GM12865 (cell line): ENCODE data around the gene CNTNAP2.

Experiments
- DNase-seq: peaks from one replicate; pipeline ENCODE4 v3.0.0; 2010; ENCODE audit warnings: low read depth
- H3K4me3 ChIP-seq: 2 replicates; pipeline ENCODE4 v1.5.1; 2011; ENCODE audit warnings: mild to moderate bottlenecking, low read depth, low read length, control low read depth
- TF ChIP-seq, protein P1 (sequence below): IDR thresholded peaks from 2 replicates; pipeline ENCODE4 v1.5.1; 2011; ENCODE audit warnings: low read length, control low read depth, low read depth, inconsistent platforms; ENCODE audit not compliant: insufficient read depth; ENCODE audit errors: missing control alignments

Gene CNTNAP2

DNA sequence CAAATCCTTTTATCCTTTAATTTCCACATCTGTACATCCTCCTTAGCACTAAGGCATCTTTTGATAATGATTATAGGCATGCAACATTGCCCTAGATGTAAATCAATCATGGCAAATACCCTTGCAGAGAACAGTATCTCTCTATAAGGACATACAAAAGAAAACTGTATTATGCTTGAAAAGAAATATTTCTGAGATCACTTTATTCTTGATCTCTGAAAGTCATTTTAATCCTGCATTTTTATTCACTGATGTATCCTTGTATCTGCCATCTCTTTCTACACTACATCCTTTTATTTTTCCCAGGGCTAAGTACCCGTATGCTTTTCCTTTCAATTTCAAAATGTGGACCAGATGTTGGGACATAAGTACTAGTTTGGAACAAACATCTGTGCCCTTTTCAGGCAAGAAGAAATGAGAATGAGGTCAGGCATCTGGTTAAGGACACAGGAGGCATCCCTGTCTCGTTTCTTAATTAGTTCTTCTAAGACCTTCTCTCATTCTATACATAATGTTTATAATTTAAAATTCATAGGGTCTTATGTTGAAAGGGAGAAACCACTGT lies 338.6 kb downstream of the CNTNAP2 start:
- H3K4me3 ChIP-seq, result no peak overlapping the region
- no peak for DNase-seq
- TF ChIP-seq, protein P1, sequence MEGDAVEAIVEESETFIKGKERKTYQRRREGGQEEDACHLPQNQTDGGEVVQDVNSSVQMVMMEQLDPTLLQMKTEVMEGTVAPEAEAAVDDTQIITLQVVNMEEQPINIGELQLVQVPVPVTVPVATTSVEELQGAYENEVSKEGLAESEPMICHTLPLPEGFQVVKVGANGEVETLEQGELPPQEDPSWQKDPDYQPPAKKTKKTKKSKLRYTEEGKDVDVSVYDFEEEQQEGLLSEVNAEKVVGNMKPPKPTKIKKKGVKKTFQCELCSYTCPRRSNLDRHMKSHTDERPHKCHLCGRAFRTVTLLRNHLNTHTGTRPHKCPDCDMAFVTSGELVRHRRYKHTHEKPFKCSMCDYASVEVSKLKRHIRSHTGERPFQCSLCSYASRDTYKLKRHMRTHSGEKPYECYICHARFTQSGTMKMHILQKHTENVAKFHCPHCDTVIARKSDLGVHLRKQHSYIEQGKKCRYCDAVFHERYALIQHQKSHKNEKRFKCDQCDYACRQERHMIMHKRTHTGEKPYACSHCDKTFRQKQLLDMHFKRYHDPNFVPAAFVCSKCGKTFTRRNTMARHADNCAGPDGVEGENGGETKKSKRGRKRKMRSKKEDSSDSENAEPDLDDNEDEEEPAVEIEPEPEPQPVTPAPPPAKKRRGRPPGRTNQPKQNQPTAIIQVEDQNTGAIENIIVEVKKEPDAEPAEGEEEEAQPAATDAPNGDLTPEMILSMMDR, result no peak

DNA sequence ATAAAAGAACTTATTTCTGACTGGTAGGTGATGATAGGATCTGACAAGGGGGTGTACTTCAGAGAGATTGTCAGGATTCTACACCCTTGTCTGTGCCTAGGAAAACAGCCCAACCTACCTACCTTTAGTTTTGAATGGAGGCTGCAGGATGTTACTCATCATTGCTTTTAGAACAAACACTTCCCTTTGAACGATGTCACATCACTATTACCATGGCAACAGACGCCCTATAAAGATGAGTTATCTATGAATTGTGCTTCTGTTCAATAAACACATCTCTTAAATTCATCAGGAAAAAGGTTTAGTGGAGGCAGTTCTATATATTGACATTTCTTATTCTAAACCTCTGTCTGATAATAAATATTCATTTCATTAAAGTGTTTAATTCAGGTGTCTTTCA lies 362.4 kb downstream of the CNTNAP2 start:
- TF ChIP-seq, protein P1, result no peak
- no peak for DNase-seq
- no peak overlapping the region for H3K4me3 ChIP-seq

DNA sequence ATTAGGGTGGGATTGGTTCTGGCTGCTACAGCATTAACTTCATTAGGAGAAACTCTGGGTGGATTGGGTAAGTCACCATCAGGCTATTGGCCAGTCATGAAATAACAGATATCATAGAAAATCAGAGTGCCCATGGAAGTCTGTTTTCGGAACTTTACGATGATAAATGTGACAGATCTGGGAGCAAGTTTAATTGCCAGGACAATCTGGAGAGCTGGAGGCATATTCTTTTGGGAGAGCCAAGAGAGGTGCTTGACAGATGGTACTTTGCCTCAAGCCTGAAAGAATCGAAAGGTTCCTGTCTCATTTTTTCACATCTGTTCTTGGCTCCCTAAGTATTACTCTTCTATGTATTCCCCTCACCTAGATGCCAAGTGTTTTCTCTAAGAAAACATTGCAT lies 369.9 kb downstream of the CNTNAP2 start:
- TF ChIP-seq, protein P1, result no peak
- DNase-seq, result no peak
- H3K4me3 ChIP-seq, result no peak overlapping the region

DNA sequence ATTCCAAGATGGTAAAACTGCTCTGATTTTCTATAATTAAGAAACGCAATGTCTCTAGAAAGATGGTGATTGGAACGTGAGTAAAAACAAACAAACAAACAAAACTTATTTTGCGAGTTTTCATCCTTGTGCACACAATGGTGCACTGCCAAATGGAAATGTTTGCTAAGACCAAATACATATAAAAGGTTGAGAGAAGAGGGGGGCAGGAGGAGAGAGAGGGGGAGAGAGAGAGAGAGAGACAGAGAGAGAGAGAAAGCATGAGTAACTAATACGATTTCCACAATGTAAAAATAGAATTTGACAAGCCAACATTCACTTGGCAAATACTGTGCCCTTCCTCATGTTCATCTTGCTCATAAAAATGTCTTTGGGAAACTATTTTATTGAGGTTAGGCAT lies 375.4 kb downstream of the CNTNAP2 start:
- TF ChIP-seq, protein P1, result no peak
- no peak overlapping the region for H3K4me3 ChIP-seq
- DNase-seq, result no peak

DNA sequence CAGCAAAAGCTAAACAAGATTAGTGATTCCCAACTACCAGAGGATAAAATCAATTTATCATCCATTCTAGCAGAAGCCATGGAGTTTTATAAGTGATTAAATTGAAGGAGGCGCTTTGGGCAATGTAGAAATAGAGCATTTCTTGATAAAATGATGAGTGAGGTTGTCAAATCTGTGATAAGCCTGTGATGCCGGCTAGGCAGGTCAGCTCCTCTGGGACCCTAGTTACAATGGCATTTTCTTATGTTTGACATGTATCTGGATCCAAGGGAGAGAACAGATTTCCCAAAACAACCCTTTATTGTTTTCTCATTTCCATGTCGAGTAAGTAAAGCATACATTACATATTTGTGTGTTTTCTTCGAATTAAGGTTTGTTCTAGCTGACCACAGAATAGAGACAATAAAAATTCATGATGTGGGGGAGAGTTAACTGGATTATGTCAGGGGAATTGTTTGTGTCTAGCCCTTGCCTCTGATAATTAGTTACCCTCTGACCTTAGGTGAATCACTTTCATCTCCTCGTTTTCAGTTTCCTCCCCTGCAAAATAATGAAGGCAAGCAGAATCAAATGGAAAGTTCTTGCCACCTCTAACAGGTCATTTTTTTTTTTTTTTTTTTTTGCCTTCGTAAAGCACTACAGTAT lies 378.5 kb downstream of the CNTNAP2 start:
- TF ChIP-seq, protein P1, result no peak
- DNase-seq, result no peak
- H3K4me3 ChIP-seq, result no peak overlapping the region

DNA sequence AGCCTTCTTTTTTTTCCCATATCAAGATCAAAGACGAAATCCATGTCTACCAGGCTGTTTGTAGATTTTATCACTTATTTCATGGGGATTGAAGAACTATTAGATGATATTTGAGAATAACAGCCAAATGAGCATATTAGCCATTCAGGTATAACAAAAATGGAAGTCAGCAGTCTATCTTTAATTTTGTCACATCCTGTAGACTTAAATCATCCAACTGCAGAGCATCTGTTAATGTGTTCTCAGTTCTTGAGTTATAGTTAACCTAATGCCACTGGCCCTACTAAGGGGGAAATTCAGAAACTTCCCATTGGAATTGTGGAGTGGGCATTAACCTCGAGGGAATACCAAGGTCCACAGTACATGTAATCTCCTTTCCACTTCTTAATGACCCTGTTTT lies 380.1 kb downstream of the CNTNAP2 start:
- TF ChIP-seq, protein P1, result no peak
- no peak for DNase-seq
- no peak overlapping the region for H3K4me3 ChIP-seq

DNA sequence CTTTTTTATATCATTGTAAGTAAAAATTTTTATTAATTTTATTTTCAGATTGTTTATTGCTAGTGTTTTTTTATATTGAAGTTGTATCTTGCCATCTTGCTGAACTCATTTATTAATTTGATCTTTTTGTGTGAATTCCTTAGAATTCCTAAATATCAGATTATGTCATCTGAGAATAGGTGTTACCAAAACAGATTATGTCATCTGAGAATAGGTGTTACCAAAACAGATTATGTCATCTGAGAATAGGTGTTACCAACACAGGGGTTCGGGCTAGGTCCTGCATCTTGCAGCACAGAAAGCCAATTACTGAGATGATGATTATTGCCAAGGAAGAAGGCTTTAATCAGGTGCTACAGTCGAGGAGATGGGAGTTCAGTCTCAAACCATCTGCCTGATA lies 383.4 kb downstream of the CNTNAP2 start:
- TF ChIP-seq, protein P1, result no peak
- no peak overlapping the region for H3K4me3 ChIP-seq
- DNase-seq, result no peak
